ENCODE results near the gene KDM3B. TPM values are rescaled to one million over a fixed set of nuclear protein-coding genes. Genes with fewer than 3 reads are reported as not detected.

Gene KDM3B
- total and polyA plus RNA-seq, 9 of the 15 experiments (the other 6 are each of a cell fraction or from before 2014, with no cell fraction given): 13.8 to 62.8 (median 41.9) TPM

DNA sequence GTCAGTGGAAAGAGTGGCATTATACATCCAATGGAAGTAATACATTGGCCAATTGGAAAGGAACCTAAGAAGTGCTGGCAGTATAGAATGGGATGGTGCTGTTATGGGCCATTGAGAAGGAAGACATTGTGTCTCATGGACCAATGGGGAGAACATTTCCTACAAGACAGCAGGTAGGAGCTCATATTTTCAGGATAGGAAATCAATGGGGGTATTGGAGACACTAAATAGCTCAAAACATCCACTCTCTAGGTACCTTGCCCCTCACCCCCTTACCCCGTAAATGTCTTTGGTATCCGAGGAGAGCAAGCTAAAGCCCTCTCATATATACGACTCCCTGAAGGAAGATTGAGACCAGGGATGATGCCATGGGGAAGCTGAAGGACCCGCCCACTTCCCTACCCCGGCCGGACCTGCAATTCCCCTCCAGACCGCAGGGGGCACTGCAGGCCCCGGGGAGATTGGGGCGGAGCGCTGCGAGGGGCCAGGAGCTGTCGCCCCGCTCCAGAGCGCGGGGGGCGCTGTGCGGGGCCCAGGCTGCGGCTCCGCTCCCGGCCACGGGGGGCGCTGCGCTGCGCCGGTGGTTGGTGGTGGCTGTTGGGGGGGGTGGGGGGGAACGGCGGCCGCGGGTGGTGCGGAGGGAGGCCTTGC lies at the start of gene KDM3B (continued):
- TF ChIP-seq ZNF23 (CRISPR knock-in tag; IDR thresholded peaks at IDR 0.05): no peak
- TF ChIP-seq EWSR1 (IDR thresholded peaks at IDR 0.05; ENCODE audit: borderline replicate concordance, low read depth, partially characterized antibody): no peak
- no peak for TF ChIP-seq ZNF561 (CRISPR knock-in tag; conservative IDR thresholded peaks at IDR 0.05)
- no peak for TF ChIP-seq SUPT5H (IDR thresholded peaks at IDR 0.05)
- TF ChIP-seq ILK (tag; IDR thresholded peaks at IDR 0.05; ENCODE audit: borderline replicate concordance, low read depth): no peak
- TF ChIP-seq, protein P1, sequence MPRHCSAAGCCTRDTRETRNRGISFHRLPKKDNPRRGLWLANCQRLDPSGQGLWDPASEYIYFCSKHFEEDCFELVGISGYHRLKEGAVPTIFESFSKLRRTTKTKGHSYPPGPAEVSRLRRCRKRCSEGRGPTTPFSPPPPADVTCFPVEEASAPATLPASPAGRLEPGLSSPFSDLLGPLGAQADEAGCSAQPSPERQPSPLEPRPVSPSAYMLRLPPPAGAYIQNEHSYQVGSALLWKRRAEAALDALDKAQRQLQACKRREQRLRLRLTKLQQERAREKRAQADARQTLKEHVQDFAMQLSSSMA (CRISPR knock-in tag; IDR thresholded peaks at IDR 0.05): no peak
- TF ChIP-seq TCF7 (IDR thresholded peaks at IDR 0.05; ENCODE audit: borderline replicate concordance): 0 out of 2 replicates have a peak, but pooled peaks have one; percentile 71
- TF ChIP-seq LARP7 (IDR thresholded peaks at IDR 0.05): no peak
- TF ChIP-seq SREBF1 (IDR thresholded peaks at IDR 0.05; ENCODE audit: borderline replicate concordance, low read depth, low read length): no peak
- no peak for TF ChIP-seq ZNF668 (CRISPR knock-in tag; IDR thresholded peaks at IDR 0.05)
- TF ChIP-seq, protein P2, sequence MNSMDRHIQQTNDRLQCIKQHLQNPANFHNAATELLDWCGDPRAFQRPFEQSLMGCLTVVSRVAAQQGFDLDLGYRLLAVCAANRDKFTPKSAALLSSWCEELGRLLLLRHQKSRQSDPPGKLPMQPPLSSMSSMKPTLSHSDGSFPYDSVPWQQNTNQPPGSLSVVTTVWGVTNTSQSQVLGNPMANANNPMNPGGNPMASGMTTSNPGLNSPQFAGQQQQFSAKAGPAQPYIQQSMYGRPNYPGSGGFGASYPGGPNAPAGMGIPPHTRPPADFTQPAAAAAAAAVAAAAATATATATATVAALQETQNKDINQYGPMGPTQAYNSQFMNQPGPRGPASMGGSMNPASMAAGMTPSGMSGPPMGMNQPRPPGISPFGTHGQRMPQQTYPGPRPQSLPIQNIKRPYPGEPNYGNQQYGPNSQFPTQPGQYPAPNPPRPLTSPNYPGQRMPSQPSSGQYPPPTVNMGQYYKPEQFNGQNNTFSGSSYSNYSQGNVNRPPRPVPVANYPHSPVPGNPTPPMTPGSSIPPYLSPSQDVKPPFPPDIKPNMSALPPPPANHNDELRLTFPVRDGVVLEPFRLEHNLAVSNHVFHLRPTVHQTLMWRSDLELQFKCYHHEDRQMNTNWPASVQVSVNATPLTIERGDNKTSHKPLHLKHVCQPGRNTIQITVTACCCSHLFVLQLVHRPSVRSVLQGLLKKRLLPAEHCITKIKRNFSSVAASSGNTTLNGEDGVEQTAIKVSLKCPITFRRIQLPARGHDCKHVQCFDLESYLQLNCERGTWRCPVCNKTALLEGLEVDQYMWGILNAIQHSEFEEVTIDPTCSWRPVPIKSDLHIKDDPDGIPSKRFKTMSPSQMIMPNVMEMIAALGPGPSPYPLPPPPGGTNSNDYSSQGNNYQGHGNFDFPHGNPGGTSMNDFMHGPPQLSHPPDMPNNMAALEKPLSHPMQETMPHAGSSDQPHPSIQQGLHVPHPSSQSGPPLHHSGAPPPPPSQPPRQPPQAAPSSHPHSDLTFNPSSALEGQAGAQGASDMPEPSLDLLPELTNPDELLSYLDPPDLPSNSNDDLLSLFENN (IDR thresholded peaks at IDR 0.05; ENCODE audit: low read depth in 2 of 2, low read length in 2 of 2): peak in 1 of 2 experiments; percentile 37; a peak in 1 of 4 replicates
- TF ChIP-seq JUN (IDR thresholded peaks at IDR 0.05; ENCODE audit: borderline replicate concordance, low read depth, low read length): peak; percentile 60
- no peak for TF ChIP-seq JUN (CRISPR knock-in tag; IDR thresholded peaks at IDR 0.05; ENCODE audit: borderline replicate concordance)
- no peak for TF ChIP-seq KAT8 (IDR thresholded peaks at IDR 0.05; ENCODE audit: low read depth)
- TF ChIP-seq RUNX1 (IDR thresholded peaks at IDR 0.05; ENCODE audit: low read depth): no peak
- TF ChIP-seq ARHGAP35 (IDR thresholded peaks at IDR 0.05; ENCODE audit: partially characterized antibody): no peak
- no peak for TF ChIP-seq RBM15 (IDR thresholded peaks at IDR 0.05; ENCODE audit: insufficient read depth, low read length)
- no peak for TF ChIP-seq TCF7L2 (IDR thresholded peaks at IDR 0.05; ENCODE audit: low read depth, low read length)
- TF ChIP-seq, protein P3, sequence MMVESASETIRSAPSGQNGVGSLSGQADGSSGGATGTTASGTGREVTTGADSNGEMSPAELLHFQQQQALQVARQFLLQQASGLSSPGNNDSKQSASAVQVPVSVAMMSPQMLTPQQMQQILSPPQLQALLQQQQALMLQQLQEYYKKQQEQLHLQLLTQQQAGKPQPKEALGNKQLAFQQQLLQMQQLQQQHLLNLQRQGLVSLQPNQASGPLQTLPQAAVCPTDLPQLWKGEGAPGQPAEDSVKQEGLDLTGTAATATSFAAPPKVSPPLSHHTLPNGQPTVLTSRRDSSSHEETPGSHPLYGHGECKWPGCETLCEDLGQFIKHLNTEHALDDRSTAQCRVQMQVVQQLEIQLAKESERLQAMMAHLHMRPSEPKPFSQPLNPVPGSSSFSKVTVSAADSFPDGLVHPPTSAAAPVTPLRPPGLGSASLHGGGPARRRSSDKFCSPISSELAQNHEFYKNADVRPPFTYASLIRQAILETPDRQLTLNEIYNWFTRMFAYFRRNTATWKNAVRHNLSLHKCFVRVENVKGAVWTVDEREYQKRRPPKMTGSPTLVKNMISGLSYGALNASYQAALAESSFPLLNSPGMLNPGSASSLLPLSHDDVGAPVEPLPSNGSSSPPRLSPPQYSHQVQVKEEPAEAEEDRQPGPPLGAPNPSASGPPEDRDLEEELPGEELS (CRISPR knock-in tag; IDR thresholded peaks at IDR 0.05; ENCODE audit: borderline replicate concordance): no peak
- TF ChIP-seq, protein P4, sequence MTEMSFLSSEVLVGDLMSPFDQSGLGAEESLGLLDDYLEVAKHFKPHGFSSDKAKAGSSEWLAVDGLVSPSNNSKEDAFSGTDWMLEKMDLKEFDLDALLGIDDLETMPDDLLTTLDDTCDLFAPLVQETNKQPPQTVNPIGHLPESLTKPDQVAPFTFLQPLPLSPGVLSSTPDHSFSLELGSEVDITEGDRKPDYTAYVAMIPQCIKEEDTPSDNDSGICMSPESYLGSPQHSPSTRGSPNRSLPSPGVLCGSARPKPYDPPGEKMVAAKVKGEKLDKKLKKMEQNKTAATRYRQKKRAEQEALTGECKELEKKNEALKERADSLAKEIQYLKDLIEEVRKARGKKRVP (CRISPR knock-in tag; IDR thresholded peaks at IDR 0.05): no peak
- no peak for TF ChIP-seq SMAD1 (IDR thresholded peaks at IDR 0.05; ENCODE audit: low read depth, low read length, partially characterized antibody)
- no peak for TF ChIP-seq ZNF75A (CRISPR knock-in tag; IDR thresholded peaks at IDR 0.05)
